Activated CD4-positive, alpha-beta T cell treated with anti-CD3 and anti-CD28 coated beads, Interleukin-2, amount 50 U/mL, for 24 hours (primary cell): ENCODE data around the gene NCAPG2.

Source experiments
- DNase-seq, 2 donors: peaks; one replicate each; pipeline ENCODE4 v3.0.0-alpha.2; 2020; ENCODE audit warnings: low read depth in 1 of 2, low spot score in 1 of 2

The NCAPG2 gene

GRCh38 chr7:158603773-158604755 is 100.5 kb downstream of the NCAPG2 start:
- no peak for DNase-seq

GRCh38 chr7:158602905-158603772 is 101.5 kb downstream of the NCAPG2 start:
- DNase-seq: no peak

GRCh38 chr7:158602041-158602440 is 102.6 kb downstream of the NCAPG2 start:
- no peak for DNase-seq

GRCh38 chr7:158601090-158601489 is 103.5 kb downstream of the NCAPG2 start:
- no peak for DNase-seq

GRCh38 chr7:158596745-158597144 is 107.9 kb downstream of the NCAPG2 start:
- no peak for DNase-seq

GRCh38 chr7:158596309-158596708 is 108.3 kb downstream of the NCAPG2 start:
- DNase-seq: no peak

- no peak for DNase-seq
Observed at GRCh38 chr7:158595068-158595467, 109.5 kb downstream of the NCAPG2 start.

GRCh38 chr7:158592541-158592940 is 112.1 kb downstream of the NCAPG2 start:
- DNase-seq: no peak

GRCh38 chr7:158591944-158592343 is 112.7 kb downstream of the NCAPG2 start:
- DNase-seq: no peak

GRCh38 chr7:158590181-158590530 is 114.4 kb downstream of the NCAPG2 start:
- no peak for DNase-seq

GRCh38 chr7:158589653-158590052 is 115.0 kb downstream of the NCAPG2 start:
- DNase-seq: no peak

GRCh38 chr7:158588878-158589442 is 115.6 kb downstream of the NCAPG2 start:
- DNase-seq: no peak

GRCh38 chr7:158588085-158588877 is 116.3 kb downstream of the NCAPG2 start:
- no peak for DNase-seq

- peak; percentile 19 to 39 for DNase-seq
Observed at GRCh38 chr7:158587162-158588084, 117.2 kb downstream of the NCAPG2 start, which contains the start of gene PTPRN2. Gene PTPRN2, minus strand, starts transcription at chr7:158587823.

- no peak for DNase-seq
Observed at GRCh38 chr7:158586499-158587161, 118.0 kb downstream of the NCAPG2 start.

- DNase-seq: no peak
Observed at GRCh38 chr7:158585721-158586498, 118.7 kb downstream of the NCAPG2 start.

- DNase-seq: no peak
Observed at GRCh38 chr7:158584407-158584806, 120.2 kb downstream of the NCAPG2 start.

- no peak for DNase-seq
Observed at GRCh38 chr7:158583810-158584209, 120.8 kb downstream of the NCAPG2 start.
